ENCODE results near the gene NUDT15.
A peak's percentile ranks its signal among the peaks of the same experiment; 100 is the strongest.

The NUDT15 gene

GRCh38 chr13:48037346-48038173 lies at the start of gene NUDT15:
TSS of gene NUDT15 (plus strand) at chr13:48037726. CDS start at chr13:48037747, 21 bp downstream.
- TF ChIP-seq CTCF (IDR thresholded peaks at IDR 0.05) (peak; percentile 97), ZFX (IDR thresholded peaks at IDR 0.05; ENCODE audit: borderline replicate concordance) (no peak)
- peak within 1 kb of the TSS; percentile 95 for H3K27ac ChIP-seq

GRCh38 chr13:47990427-47990826 lies 47.1 kb upstream of the NUDT15 start:
- no peak overlapping the region for H3K27ac ChIP-seq
- TF ChIP-seq ZFX (IDR thresholded peaks at IDR 0.05; ENCODE audit: borderline replicate concordance): no peak
- no peak for TF ChIP-seq CTCF (IDR thresholded peaks at IDR 0.05)

GRCh38 chr13:47990920-47991466 lies 46.5 kb upstream of the NUDT15 start:
- no peak overlapping the region for H3K27ac ChIP-seq
- no peak for TF ChIP-seq CTCF (IDR thresholded peaks at IDR 0.05)
- TF ChIP-seq ZFX (IDR thresholded peaks at IDR 0.05; ENCODE audit: borderline replicate concordance): no peak

GRCh38 chr13:47991859-47992258 lies 45.7 kb upstream of the NUDT15 start:
- no peak overlapping the region for H3K27ac ChIP-seq

GRCh38 chr13:47997384-47997783 lies 40.1 kb upstream of the NUDT15 start:
- no peak overlapping the region for H3K27ac ChIP-seq
- TF ChIP-seq ZFX (IDR thresholded peaks at IDR 0.05; ENCODE audit: borderline replicate concordance) (no peak), CTCF (IDR thresholded peaks at IDR 0.05) (no peak)

More at GRCh38 chr13:47991859-47992258, 45.7 kb upstream of the NUDT15 start:
- TF ChIP-seq ZFX (IDR thresholded peaks at IDR 0.05; ENCODE audit: borderline replicate concordance): no peak
- TF ChIP-seq CTCF (IDR thresholded peaks at IDR 0.05): no peak

- peak overlapping the region; percentile 64; the same call in 1 of the 2 replicates for H3K27ac ChIP-seq
- TF ChIP-seq CTCF (IDR thresholded peaks at IDR 0.05): no peak
- TF ChIP-seq ZFX (IDR thresholded peaks at IDR 0.05; ENCODE audit: borderline replicate concordance): no peak
These were observed 37.6 kb upstream of the NUDT15 start for GRCh38 chr13:47999973-48000372.

- H3K27ac ChIP-seq: peak overlapping the region; percentile 64
- no peak for TF ChIP-seq CTCF (IDR thresholded peaks at IDR 0.05)
These were observed 36.9 kb upstream of the NUDT15 start for GRCh38 chr13:48000559-48001113.
